Left ventricle myocardium inferior (tissue), 1 donor: ENCODE measurements around the gene TIMM17B. TPM values are rescaled to one million over a fixed set of nuclear protein-coding genes. Genes with fewer than 3 reads are reported as not detected.

Experiments used
- DNase-seq: peaks from one replicate; pipeline ENCODE4 v3.0.0-alpha.2; 2020
- H3K27ac ChIP-seq: fragments of 200-600 bp; replicated peaks from 2 replicates; pipeline ENCODE4 v1.8.0; 2021
- H3K27me3 ChIP-seq: fragments of 200-600 bp; 2 replicates; pipeline ENCODE4 v1.8.0; 2021; ENCODE audit warnings: low read depth
- H3K36me3 ChIP-seq: fragments of 200-600 bp; 2 replicates; pipeline ENCODE4 v1.8.0; 2021
- H3K4me1 ChIP-seq: fragments of 200-600 bp; 2 replicates; pipeline ENCODE4 v1.8.0; 2021
- H3K4me3 ChIP-seq: fragments of 200-600 bp; 2 replicates; pipeline ENCODE4 v1.8.0; 2021; ENCODE audit warnings: mild to moderate bottlenecking, moderate library complexity
- H3K9me3 ChIP-seq: fragments of 200-600 bp; replicated peaks from 2 replicates; pipeline ENCODE4 v1.8.0; 2021
- CTCF ChIP-seq: fragments of 200-600 bp; IDR thresholded peaks from 2 replicates; pipeline ENCODE4 v1.8.0; 2021; ENCODE audit warnings: antibody characterized with exemption, mild to moderate bottlenecking, borderline replicate concordance
- intact Hi-C: fragments of 100-400 bp; cut with micrococcal nuclease; formaldehyde crosslinking; loops from one replicate; pipeline ENCODE4 v1.11.0; 2022
- total RNA-seq: library from RNA; stranded (reverse); fragmentation: NEBNext Ultra II Directional; extraction: Animal tissue kit (Norgen Biotek cat#: 25700); gene quantifications from one replicate; pipeline ENCODE4 v1.2.1, GENCODE V29; 2021
- donor health status: DM: no; HTN: yes; CAD: no; lungs with severe emphysema.

TIMM17B gene
- total RNA-seq, 1 donor from 2014 or later, result 76.1 TPM

- Histone ChIP-seq H3K4me3 (peak overlapping the region; percentile 82), H3K27me3 (no peaks in the 10 kb centered on the region), H3K9me3 (no peaks in the 10 kb centered on the region), H3K36me3 (peaks cover 30% of the 10 kb centered on the region), H3K4me1 (peaks cover 25% of the 10 kb centered on the region), H3K27ac (peak overlapping the region; percentile 94)
- TF ChIP-seq CTCF, result no peak
- DNase-seq, result peak; percentile 60
- intact Hi-C loops, result no loop called here
Measured at GRCh38 chrX:48897157-48897624, 377 bp downstream of the TIMM17B start.

DNA sequence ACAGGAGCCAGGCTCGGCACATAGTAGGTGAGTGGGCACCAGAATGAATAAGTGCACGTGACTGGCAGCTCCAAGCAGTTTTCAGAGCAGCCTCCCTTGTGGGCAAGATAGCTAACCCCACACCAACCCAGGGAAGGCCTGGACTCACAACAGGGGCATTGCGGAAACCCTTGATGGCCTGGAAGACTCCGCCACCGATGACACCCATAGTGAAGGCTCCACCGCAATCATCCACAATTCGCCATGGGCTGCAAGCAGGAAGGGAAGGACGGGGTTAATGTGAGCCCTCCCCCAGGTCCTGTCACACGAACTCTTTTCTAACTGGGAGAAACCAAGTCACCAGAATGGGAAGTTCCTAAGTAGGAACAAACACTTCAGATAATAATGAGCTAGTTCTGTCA lies 957 bp downstream of the TIMM17B start:
- Histone ChIP-seq H3K4me1 (peaks cover 30% of the 10 kb centered on the region), H3K9me3 (no peaks in the 10 kb centered on the region), H3K36me3 (peaks cover 24% of the 10 kb centered on the region), H3K27me3 (no peaks in the 10 kb centered on the region), H3K27ac (peak overlapping the region; percentile 94), H3K4me3 (peak overlapping the region; percentile 82)
- DNase-seq, result no peak
- no peak for TF ChIP-seq CTCF
- intact Hi-C loops, result no loop called here

DNA sequence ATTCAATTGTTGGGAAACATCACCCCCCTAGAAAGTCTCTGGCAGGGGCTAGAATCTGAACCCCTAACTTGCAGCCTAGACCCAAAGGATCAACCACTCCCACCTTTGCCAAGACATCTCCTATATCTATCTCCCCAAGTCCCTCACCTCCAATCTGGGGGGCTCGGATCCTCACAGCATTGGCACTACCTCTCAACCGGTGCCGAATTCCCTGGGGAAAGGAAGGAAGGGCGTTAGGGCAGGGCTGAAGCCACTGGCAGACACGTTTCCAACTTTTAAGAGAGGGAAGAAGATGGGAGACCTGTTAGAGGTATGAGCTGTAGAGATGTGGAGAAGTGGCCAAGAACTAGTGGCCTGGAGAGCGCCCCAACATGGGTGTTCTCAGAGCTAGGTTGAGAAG lies 2.7 kb downstream of the TIMM17B start:
- peaks cover 30% of the 10 kb centered on the region for H3K4me1 ChIP-seq
- TF ChIP-seq CTCF, result no peak
- no peaks in the 10 kb centered on the region for H3K9me3 ChIP-seq
- intact Hi-C loops, result no loop called here
- no peak overlapping the region for H3K4me3 ChIP-seq
- no peaks in the 10 kb centered on the region for H3K27me3 ChIP-seq
- no peak for DNase-seq
- H3K36me3 ChIP-seq, result peaks cover 19% of the 10 kb centered on the region
- H3K27ac ChIP-seq, result no peak overlapping the region

GRCh38 chrX:48893556-48894348 lies 3.8 kb downstream of the TIMM17B start:
- H3K27ac ChIP-seq, result no peak overlapping the region
- H3K36me3 ChIP-seq, result peaks cover 14% of the 10 kb centered on the region
- no peaks in the 10 kb centered on the region for H3K27me3 ChIP-seq
- peaks cover 20% of the 10 kb centered on the region for H3K4me1 ChIP-seq
- intact Hi-C loops, result no loop called here
- H3K9me3 ChIP-seq, result no peaks in the 10 kb centered on the region
- DNase-seq, result no peak
- no peak overlapping the region for H3K4me3 ChIP-seq
- no peak for TF ChIP-seq CTCF

DNA sequence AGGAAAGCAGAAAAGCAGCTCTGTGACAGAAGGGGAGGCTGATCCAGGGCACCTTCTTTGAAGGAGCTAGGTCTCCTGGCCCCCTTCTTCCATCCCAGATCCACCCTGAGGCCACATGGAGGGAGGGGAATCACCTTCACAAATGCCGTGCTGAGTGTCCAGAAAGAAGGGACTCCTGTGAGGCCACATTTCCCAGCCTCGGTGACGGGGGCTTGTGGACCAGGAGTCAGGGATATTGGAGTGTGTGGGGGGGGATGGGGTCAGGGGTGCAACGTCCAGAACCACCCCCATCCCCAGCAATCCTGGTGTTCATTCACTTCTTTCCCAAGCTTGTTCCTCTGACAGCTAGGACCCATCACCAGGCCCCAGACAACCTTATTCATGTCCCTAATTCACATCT lies 4.7 kb downstream of the TIMM17B start:
- Histone ChIP-seq H3K27ac (no peak overlapping the region), H3K9me3 (no peaks in the 10 kb centered on the region), H3K36me3 (peaks cover 14% of the 10 kb centered on the region), H3K4me3 (no peak overlapping the region), H3K27me3 (no peaks in the 10 kb centered on the region), H3K4me1 (peaks cover 14% of the 10 kb centered on the region)
- TF ChIP-seq CTCF, result no peak
- no peak for DNase-seq
- intact Hi-C loops, result no loop called here
